Mesodermal cell (in vitro differentiated cells): ENCODE results near the gene RPL13A.

Experiments used
- H3K27ac ChIP-seq: 2 replicates; pipeline ENCODE4 v1.7.0; 2013; ENCODE audit warnings: mild to moderate bottlenecking, low read depth, low read length, moderate library complexity; ENCODE audit not compliant: severe bottlenecking
- H3K36me3 ChIP-seq: 2 replicates; pipeline ENCODE4 v1.7.1; 2013; ENCODE audit warnings: mild to moderate bottlenecking, low read length, moderate library complexity; ENCODE audit not compliant: control insufficient read depth, insufficient read depth
- H3K4me1 ChIP-seq: one replicate; pipeline ENCODE4 v1.7.1; 2013; ENCODE audit warnings: mild to moderate bottlenecking, low read length; ENCODE audit not compliant: insufficient read depth, control insufficient read depth, poor library complexity, severe bottlenecking
- H3K4me3 ChIP-seq: 2 replicates; pipeline ENCODE4 v1.7.0; 2013; ENCODE audit warnings: low read length, control low read depth, mild to moderate bottlenecking; ENCODE audit not compliant: insufficient read depth, poor library complexity, severe bottlenecking; ENCODE audit errors: extremely low read depth
- H3K9me3 ChIP-seq: 2 replicates; pipeline ENCODE4 v1.7.1; 2013; ENCODE audit warnings: mild to moderate bottlenecking, low read length, moderate library complexity; ENCODE audit not compliant: control insufficient read depth
- WGBS, 2 experiments: methylation state at CpG; one replicate each; pipeline ENCODE4 v1.1.5; 2013; ENCODE audit warnings: missing lambda C conversion rate in 2 of 2; ENCODE audit not compliant: insufficient coverage in 2 of 2; 5-methylcytosine and 5-hydroxymethylcytosine counted together

Gene RPL13A

GRCh38 chr19:49514151-49514550 is 26.7 kb downstream of the RPL13A start:
- Histone ChIP-seq H3K36me3 (peaks cover 3% of the 10 kb centered on the region), H3K4me3 (no peak overlapping the region), H3K9me3 (no peaks in the 10 kb centered on the region), H3K4me1 (peaks cover 7% of the 10 kb centered on the region), H3K27ac (no peak overlapping the region)
- 88 to 91% methylated on average over 16 to 21 of the region's 21 CpGs for WGBS, 2 experiments

- peaks cover 5% of the 10 kb centered on the region for H3K36me3 ChIP-seq
- H3K4me3 ChIP-seq, result no peak overlapping the region
- WGBS, 2 experiments, result 95 to 100% methylated on average over 3 to 4 of the region's 4 CpGs
- peaks cover 7% of the 10 kb centered on the region for H3K4me1 ChIP-seq
- no peak overlapping the region for H3K27ac ChIP-seq
- H3K9me3 ChIP-seq, result no peaks in the 10 kb centered on the region
These were observed 28.4 kb downstream of the RPL13A start for GRCh38 chr19:49515767-49516166.

- WGBS, 2 experiments, result no CpG with 5 or more reads among the region's 3 CpGs
- H3K4me1 ChIP-seq, result no peaks in the 10 kb centered on the region
These were observed 30.6 kb downstream of the RPL13A start for GRCh38 chr19:49518033-49518432.

GRCh38 chr19:49520705-49521319 is 33.4 kb downstream of the RPL13A start:
- WGBS, 2 experiments, result 93 to 95% methylated on average over 10 to 12 of the region's 13 CpGs
- Histone ChIP-seq H3K4me1 (no peaks in the 10 kb centered on the region), H3K27ac (no peak overlapping the region), H3K9me3 (no peaks in the 10 kb centered on the region), H3K36me3 (peaks cover 5% of the 10 kb centered on the region), H3K4me3 (no peak overlapping the region)

More at GRCh38 chr19:49518033-49518432, 30.6 kb downstream of the RPL13A start:
- H3K4me3 ChIP-seq, result no peak overlapping the region
- H3K36me3 ChIP-seq, result peaks cover 5% of the 10 kb centered on the region
- H3K27ac ChIP-seq, result no peak overlapping the region
- H3K9me3 ChIP-seq, result no peaks in the 10 kb centered on the region

- no peaks in the 10 kb centered on the region for H3K4me1 ChIP-seq
- no peaks in the 10 kb centered on the region for H3K36me3 ChIP-seq
- WGBS, 2 experiments, result 91% methylated on average over 20 to 22 of the region's 22 CpGs
- H3K9me3 ChIP-seq, result no peaks in the 10 kb centered on the region
- H3K4me3 ChIP-seq, result no peak overlapping the region
- H3K27ac ChIP-seq, result no peak overlapping the region
These were observed 37.5 kb downstream of the RPL13A start for GRCh38 chr19:49524812-49525455.

GRCh38 chr19:49528211-49528771 is 40.9 kb downstream of the RPL13A start:
- no peak overlapping the region for H3K27ac ChIP-seq
- WGBS, 2 experiments, result 92 to 94% methylated on average over 22 to 24 of the region's 25 CpGs

GRCh38 chr19:49530708-49531107 is 43.3 kb downstream of the RPL13A start:
- Histone ChIP-seq H3K4me1 (peaks cover 7% of the 10 kb centered on the region), H3K27ac (no peak overlapping the region), H3K4me3 (no peak overlapping the region), H3K9me3 (no peaks in the 10 kb centered on the region), H3K36me3 (no peaks in the 10 kb centered on the region)
- 94 to 95% methylated on average over 7 of the region's 7 CpGs for WGBS, 2 experiments

More at GRCh38 chr19:49528211-49528771, 40.9 kb downstream of the RPL13A start:
- no peaks in the 10 kb centered on the region for H3K9me3 ChIP-seq
- H3K4me1 ChIP-seq, result peaks cover 7% of the 10 kb centered on the region
- H3K36me3 ChIP-seq, result no peaks in the 10 kb centered on the region
- peak overlapping the region; percentile 2 for H3K4me3 ChIP-seq

- Histone ChIP-seq H3K27ac (peak overlapping the region; percentile 77), H3K36me3 (no peaks in the 10 kb centered on the region), H3K9me3 (no peaks in the 10 kb centered on the region), H3K4me3 (peak overlapping the region; percentile 55), H3K4me1 (peaks cover 7% of the 10 kb centered on the region)
- WGBS, 2 experiments, result 1% methylated on average over 41 to 73 of the region's 87 CpGs
These were observed 46.4 kb downstream of the RPL13A start for GRCh38 chr19:49533551-49534488.

GRCh38 chr19:49534632-49535385 is 47.4 kb downstream of the RPL13A start:
- peak overlapping the region; percentile 55 for H3K4me3 ChIP-seq
- H3K9me3 ChIP-seq, result no peaks in the 10 kb centered on the region
- peaks cover 4% of the 10 kb centered on the region for H3K36me3 ChIP-seq
- peaks cover 7% of the 10 kb centered on the region for H3K4me1 ChIP-seq
- 54% methylated on average over 6 to 8 of the region's 8 CpGs for WGBS, 2 experiments
- H3K27ac ChIP-seq, result no peak overlapping the region

- Histone ChIP-seq H3K4me3 (no peak overlapping the region), H3K4me1 (peaks cover 7% of the 10 kb centered on the region), H3K9me3 (no peaks in the 10 kb centered on the region), H3K36me3 (peaks cover 4% of the 10 kb centered on the region), H3K27ac (no peak overlapping the region)
- WGBS, 2 experiments, result 93 to 94% methylated on average over 21 to 22 of the region's 22 CpGs
These were observed 49.6 kb downstream of the RPL13A start for GRCh38 chr19:49536921-49537462.
